8988T (cell line): ENCODE data around the gene SNORC.

Source experiments
- DNase-seq: peaks from one replicate; pipeline ENCODE4 v3.0.0; 2011

Gene SNORC

GRCh38 chr2:232884001-232884421 lies 13.9 kb downstream of the SNORC start:
- DNase-seq: no peak

- no peak for DNase-seq
These were observed 14.6 kb downstream of the SNORC start for GRCh38 chr2:232884549-232885263.

GRCh38 chr2:232885264-232885961 lies 15.3 kb downstream of the SNORC start:
- DNase-seq: no peak

GRCh38 chr2:232886176-232886575 lies 16.1 kb downstream of the SNORC start:
- no peak for DNase-seq

GRCh38 chr2:232886632-232887031 lies 16.6 kb downstream of the SNORC start:
- DNase-seq: no peak

- DNase-seq: no peak
These were observed 17.2 kb downstream of the SNORC start for GRCh38 chr2:232887171-232887850.

GRCh38 chr2:232888099-232888836 lies 18.2 kb downstream of the SNORC start:
- no peak for DNase-seq

GRCh38 chr2:232888839-232889529 lies 18.9 kb downstream of the SNORC start:
- DNase-seq: no peak

- no peak for DNase-seq
These were observed 19.9 kb downstream of the SNORC start for GRCh38 chr2:232889876-232890401.

- DNase-seq: no peak
These were observed 20.5 kb downstream of the SNORC start for GRCh38 chr2:232890536-232890895.

GRCh38 chr2:232890896-232891601 lies 21.0 kb downstream of the SNORC start:
- DNase-seq: no peak

- DNase-seq: no peak
These were observed 21.6 kb downstream of the SNORC start for GRCh38 chr2:232891621-232892071.

GRCh38 chr2:232892221-232892620 lies 22.2 kb downstream of the SNORC start:
- no peak for DNase-seq

GRCh38 chr2:232892843-232893242 lies 22.8 kb downstream of the SNORC start:
- DNase-seq: no peak

GRCh38 chr2:232893834-232894233 lies 23.8 kb downstream of the SNORC start:
- DNase-seq: no peak

GRCh38 chr2:232894251-232894650 lies 24.2 kb downstream of the SNORC start:
- DNase-seq: no peak

- no peak for DNase-seq
These were observed 24.7 kb downstream of the SNORC start for GRCh38 chr2:232894746-232895145.

GRCh38 chr2:232896111-232896510 lies 26.0 kb downstream of the SNORC start:
- DNase-seq: no peak

- no peak for DNase-seq
These were observed 26.9 kb downstream of the SNORC start for GRCh38 chr2:232896720-232897597.

GRCh38 chr2:232897598-232898408 lies 27.7 kb downstream of the SNORC start:
- DNase-seq: no peak
